ENCODE data around the gene SYF2. TPM values are rescaled to one million over a fixed set of nuclear protein-coding genes. Genes with fewer than 3 reads are reported as not detected.

Gene SYF2
- total and polyA plus RNA-seq, 2 donors (not counting 3 experiments of a cell fraction or from before 2014, with no cell fraction given), result 9.3 to 38.0 TPM

DNA sequence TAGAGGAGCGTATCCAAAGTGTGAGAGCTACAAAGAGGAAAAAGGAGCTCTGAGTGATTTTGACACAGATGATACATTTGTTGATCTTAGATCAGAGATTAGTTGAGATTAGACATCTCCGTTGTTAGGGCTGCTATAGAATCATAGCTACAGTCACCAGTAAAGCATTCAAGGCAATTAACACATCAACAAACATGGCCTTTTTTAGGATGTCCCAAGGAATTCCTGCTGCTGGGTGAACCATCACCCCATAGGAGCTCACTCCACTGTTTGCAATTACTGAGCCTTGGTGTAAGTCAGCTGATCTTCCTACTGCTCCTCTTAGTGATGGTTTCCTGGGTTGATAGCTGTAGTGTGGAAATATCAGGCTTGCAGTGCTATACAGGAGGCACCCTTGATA lies 21.6 kb upstream of the SYF2 start:
- no peak for DNase-seq (ENCODE audit: low read depth, low spot score)
- ChIA-PET CTCF (interaction anchor here (1.1 to 2.2 kb wide), 3 partner anchors 14 to 265 kb away, joined by 3 to 12 read pairs (median 4); no protein-coding TSS in a partner anchor), POLR2A (no interaction called here)
- Histone ChIP-seq H3K27me3 (ENCODE audit: control insufficient read depth in 2 of 2, insufficient read depth in 2 of 2, low read length in 2 of 2) (no peaks in the 10 kb centered on the region), H3K9ac (replicated peaks; ENCODE audit: extremely low read depth, insufficient read depth, low read length) (no peak overlapping the region), H4K20me1 (replicated peaks; ENCODE audit: control insufficient read depth, extremely low read depth, insufficient read depth, low read length) (no peaks in the 10 kb centered on the region), H3K4me2 (ENCODE audit: insufficient read depth, low read length) (no peak overlapping the region), H2AFZ (ENCODE audit: low read depth, low read length) (no peak overlapping the region), H3K9me3 (replicated peaks; ENCODE audit: control insufficient read depth, insufficient read depth, low read length) (no peaks in the 10 kb centered on the region), H3K9me1 (replicated peaks; ENCODE audit: control insufficient read depth, extremely low read depth, insufficient read depth, low read length) (no peaks in the 10 kb centered on the region), H3K4me3 (replicated peaks in 1 of 3; ENCODE audit: insufficient read depth in 1 of 3, low read depth in 1 of 3, low read length in 3 of 3) (no peak overlapping the region), H3K36me3 (ENCODE audit: control insufficient read depth in 2 of 2, extremely low read depth in 1 of 2, insufficient read depth in 2 of 2, low read length in 2 of 2) (no peaks in the 10 kb centered on the region), H3K27ac (ENCODE audit: insufficient read depth, low read depth, low read length) (no peak overlapping the region), H3K79me2 (ENCODE audit: control insufficient read depth, insufficient read depth, low read length) (no peaks in the 10 kb centered on the region), H3K4me1 (ENCODE audit: control insufficient read depth, extremely low read depth, insufficient read depth, low read length) (peaks cover 3% of the 10 kb centered on the region)
- BruUV-seq (replicated peaks), result no TSS peak
- dilution Hi-C loops (cut with MboI; ENCODE audit: extremely low pct_ligation_motif_present, low sequenced_read_pairs) (no loop called here), intact Hi-C loops (cut with micrococcal nuclease) (no loop called here)
- no peak for FAIRE-seq
- no peak for TF ChIP-seq EZH2 (IDR thresholded peaks at IDR 0.05; ENCODE audit: borderline replicate concordance, low read depth, low read length, severe bottlenecking)
- TF ChIP-seq FOS (IDR thresholded peaks at IDR 0.05; ENCODE audit: borderline replicate concordance, insufficient read depth, low read length), result peak; percentile 23
- no peak for TF ChIP-seq JUN (IDR thresholded peaks at IDR 0.05; ENCODE audit: borderline replicate concordance, insufficient read depth, insufficient read length, low read depth)
- peak; percentile 86 for TF ChIP-seq GATA2 (IDR thresholded peaks at IDR 0.05; ENCODE audit: insufficient read depth, insufficient read length, low read depth, low read length)
- TF ChIP-seq MAX (IDR thresholded peaks at IDR 0.05; ENCODE audit: insufficient read depth, insufficient read length), result no peak
- TF ChIP-seq POLR2AphosphoS5 (IDR thresholded peaks at IDR 0.05; ENCODE audit: insufficient read depth, low read depth, low read length), result peak; percentile 42
